H1 (cell line): ENCODE data around the gene SLC13A2. TPM values are rescaled to one million over a fixed set of nuclear protein-coding genes. Genes with fewer than 3 reads are reported as not detected.

Experiments
- polyA plus RNA-seq, 7 experiments: library from polyadenylated mRNA; depleted of rRNA in 3 of 7; stranded (reverse) in 5 of 7; unstranded in 2 of 7; fragments of >200 nt in 5 of 7; fragments of 200-250 nt in 2 of 7; gene quantifications; 1 replicate in 5 of 7; 2 replicates in 1 of 7; 4 replicates in 1 of 7; pipeline versions ENCODE4 v1.2.1 to v1.2.3, GENCODE V29; 2011 to 2013; ENCODE audit warnings: missing spikeins in 2 of 7, mixed read lengths in 2 of 7
- total RNA-seq: library from RNA; stranded (reverse); fragmentation: NEBNext Ultra II Directional; extraction: Animal tissue kit (Norgen Biotek cat#: 25700); gene quantifications from 2 replicates; pipeline ENCODE4 v1.2.1, GENCODE V29; 2021

SLC13A2 gene
- total and polyA plus RNA-seq, 2 of the 8 experiments (the other 6 are each of a cell fraction or from before 2014, with no cell fraction given): not detected

Other genes starting within 250 kb of the SLC13A2 start
- gene TMEM97, start 154.4 kb upstream of the SLC13A2 start, total RNA-seq: 130 and 136 TPM in 2 replicates
- 70.0 and 126 TPM in 2 replicates for gene TMEM97, start 154.4 kb upstream of the SLC13A2 start, polyA plus RNA-seq (2011; rRNA removed)
- 19.3 and 21.0 TPM in 2 replicates for gene IFT20, start 138.2 kb upstream of the SLC13A2 start, total RNA-seq
- gene IFT20, start 138.2 kb upstream of the SLC13A2 start, polyA plus RNA-seq (2011; rRNA removed): 9.0 and 11.7 TPM in 2 replicates
- 19.5 and 22.8 TPM in 2 replicates for gene TNFAIP1, start 137.9 kb upstream of the SLC13A2 start, total RNA-seq
- 16.9 and 19.9 TPM in 2 replicates for gene TNFAIP1, start 137.9 kb upstream of the SLC13A2 start, polyA plus RNA-seq (2011; rRNA removed)
- gene POLDIP2, start 116.1 kb upstream of the SLC13A2 start, total RNA-seq: 74.0 and 75.3 TPM in 2 replicates
- 76.1 and 92.3 TPM in 2 replicates for gene POLDIP2, start 116.1 kb upstream of the SLC13A2 start, polyA plus RNA-seq (2011; rRNA removed)
- not detected in 2 replicates for gene SEBOX, start 108.4 kb upstream of the SLC13A2 start, total RNA-seq
- not detected in 2 replicates for gene SEBOX, start 108.4 kb upstream of the SLC13A2 start, polyA plus RNA-seq (2011; rRNA removed)
- not detected in 2 replicates for gene VTN, start 103.3 kb upstream of the SLC13A2 start, total RNA-seq
- gene VTN, start 103.3 kb upstream of the SLC13A2 start, polyA plus RNA-seq (2011; rRNA removed): 0.18 and 0.38 TPM in 2 replicates
- gene SARM1, start 102.0 kb upstream of the SLC13A2 start, total RNA-seq: 6.5 and 9.2 TPM in 2 replicates
- 5.8 and 6.1 TPM in 2 replicates for gene SARM1, start 102.0 kb upstream of the SLC13A2 start, polyA plus RNA-seq (2011; rRNA removed)
- gene SLC46A1, start 67.4 kb upstream of the SLC13A2 start, total RNA-seq: 7.1 and 8.7 TPM in 2 replicates
- gene SLC46A1, start 67.4 kb upstream of the SLC13A2 start, polyA plus RNA-seq (2011; rRNA removed): 5.3 and 5.9 TPM in 2 replicates
- gene FOXN1, start 32.7 kb downstream of the SLC13A2 start, total RNA-seq: not detected in 2 replicates
- not detected in 2 replicates for gene FOXN1, start 32.7 kb downstream of the SLC13A2 start, polyA plus RNA-seq (2011; rRNA removed)
- gene UNC119, start 79.0 kb downstream of the SLC13A2 start, total RNA-seq: 43.5 and 44.1 TPM in 2 replicates
- gene UNC119, start 79.0 kb downstream of the SLC13A2 start, polyA plus RNA-seq (2011; rRNA removed): 94.4 and 122 TPM in 2 replicates
- gene PIGS, start 97.9 kb downstream of the SLC13A2 start, total RNA-seq: 47.4 and 50.6 TPM in 2 replicates
- gene PIGS, start 97.9 kb downstream of the SLC13A2 start, polyA plus RNA-seq (2011; rRNA removed): 44.3 and 72.7 TPM in 2 replicates
- gene ALDOC, start 103.3 kb downstream of the SLC13A2 start, total RNA-seq: 51.3 and 51.6 TPM in 2 replicates
- 103 and 134 TPM in 2 replicates for gene ALDOC, start 103.3 kb downstream of the SLC13A2 start, polyA plus RNA-seq (2011; rRNA removed)
- 115 and 129 TPM in 2 replicates for gene SPAG5, start 125.4 kb downstream of the SLC13A2 start, total RNA-seq
- gene SPAG5, start 125.4 kb downstream of the SLC13A2 start, polyA plus RNA-seq (2011; rRNA removed): 51.7 and 57.1 TPM in 2 replicates
- gene RSKR, start 140.5 kb downstream of the SLC13A2 start, total RNA-seq: 21.1 and 24.1 TPM in 2 replicates
- gene RSKR, start 140.5 kb downstream of the SLC13A2 start, polyA plus RNA-seq (2011; rRNA removed): 26.9 and 28.5 TPM in 2 replicates
- 123 and 140 TPM in 2 replicates for gene BLTP2, start 171.5 kb downstream of the SLC13A2 start, total RNA-seq
- gene BLTP2, start 171.5 kb downstream of the SLC13A2 start, polyA plus RNA-seq (2011; rRNA removed): 80.9 and 94.9 TPM in 2 replicates
- 43.6 and 44.8 TPM in 2 replicates for gene SDF2, start 188.3 kb downstream of the SLC13A2 start, total RNA-seq
- gene SDF2, start 188.3 kb downstream of the SLC13A2 start, polyA plus RNA-seq (2011; rRNA removed): 48.0 and 65.4 TPM in 2 replicates
- gene SUPT6H, start 188.6 kb downstream of the SLC13A2 start, total RNA-seq: 59.9 and 62.4 TPM in 2 replicates
- 32.0 and 35.7 TPM in 2 replicates for gene SUPT6H, start 188.6 kb downstream of the SLC13A2 start, polyA plus RNA-seq (2011; rRNA removed)
- gene PROCA1, start 238.2 kb downstream of the SLC13A2 start, total RNA-seq: 17.8 and 21.2 TPM in 2 replicates
- gene PROCA1, start 238.2 kb downstream of the SLC13A2 start, polyA plus RNA-seq (2011; rRNA removed): 26.3 and 42.3 TPM in 2 replicates
- gene RAB34, start 244.2 kb downstream of the SLC13A2 start, total RNA-seq: 236 and 237 TPM in 2 replicates
- 305 and 317 TPM in 2 replicates for gene RAB34, start 244.2 kb downstream of the SLC13A2 start, polyA plus RNA-seq (2011; rRNA removed)
- gene RPL23A, start 246.3 kb downstream of the SLC13A2 start, total RNA-seq: 2,145 and 2,163 TPM in 2 replicates
- gene RPL23A, start 246.3 kb downstream of the SLC13A2 start, polyA plus RNA-seq (2011; rRNA removed): 884 and 1,227 TPM in 2 replicates